Trophoblast cell (in vitro differentiated cells and primary cell): ENCODE measurements around the gene UBR3.
"Not testable (repeated sequence)": the region's sequence is repeated elsewhere in the genome, so short reads cannot be mapped to it uniquely, and the experiment has no call there.

Source experiments
- DNase-seq, 2 donors: peaks; one replicate each; pipeline ENCODE4 v3.0.0-alpha.2; 2016
- H2AFZ ChIP-seq: 2 replicates; pipeline ENCODE4 v1.6.1; 2013; ENCODE audit warnings: low read length, moderate library complexity, mild to moderate bottlenecking; ENCODE audit not compliant: insufficient read depth, poor library complexity
- H2AK5ac ChIP-seq: 2 replicates; pipeline ENCODE4 v1.6.1; 2013; ENCODE audit warnings: mild to moderate bottlenecking, low read length
- H2BK120ac ChIP-seq: 2 replicates; pipeline ENCODE4 v1.6.1; 2013; ENCODE audit warnings: low read length, mild to moderate bottlenecking, moderate library complexity; ENCODE audit not compliant: insufficient read depth, poor library complexity
- H2BK12ac ChIP-seq: 2 replicates; pipeline ENCODE4 v1.6.1; 2013; ENCODE audit warnings: mild to moderate bottlenecking, low read length, moderate library complexity
- H2BK5ac ChIP-seq: 2 replicates; pipeline ENCODE4 v1.6.1; 2013; ENCODE audit warnings: low read length, low read depth, moderate library complexity, mild to moderate bottlenecking; ENCODE audit not compliant: poor library complexity
- H3K14ac ChIP-seq: 2 replicates; pipeline ENCODE4 v1.6.1; 2013; ENCODE audit warnings: mild to moderate bottlenecking, low read length
- H3K18ac ChIP-seq: 2 replicates; pipeline ENCODE4 v1.6.1; 2013; ENCODE audit warnings: mild to moderate bottlenecking, low read length
- H3K23ac ChIP-seq: 2 replicates; pipeline ENCODE4 v1.6.1; 2013; ENCODE audit warnings: low read length
- H3K27ac ChIP-seq: 2 replicates; pipeline ENCODE4 v1.5.1; 2013; ENCODE audit warnings: low read depth, mild to moderate bottlenecking, inconsistent platforms, low read length, moderate library complexity
- H3K27me3 ChIP-seq: 2 replicates; pipeline ENCODE4 v1.6.1; 2013; ENCODE audit warnings: inconsistent platforms, mild to moderate bottlenecking, low read length, moderate library complexity; ENCODE audit not compliant: insufficient read depth
- H3K36me3 ChIP-seq, 2 experiments: 1 replicate in 1 of 2; 2 replicates in 1 of 2; pipeline ENCODE4 v1.6.1; 2013; ENCODE audit warnings: low read length in 2 of 2, mild to moderate bottlenecking in 2 of 2, moderate library complexity in 1 of 2; ENCODE audit not compliant: insufficient read depth in 2 of 2, control insufficient read depth in 1 of 2
- H3K4ac ChIP-seq: 2 replicates; pipeline ENCODE4 v1.6.1; 2013; ENCODE audit warnings: low read depth, mild to moderate bottlenecking, low read length, moderate library complexity
- H3K4me1 ChIP-seq, 2 experiments: 1 replicate in 1 of 2; 2 replicates in 1 of 2; pipeline ENCODE4 v1.6.1; 2013; ENCODE audit warnings: low read length in 2 of 2, mild to moderate bottlenecking in 2 of 2, moderate library complexity in 1 of 2; ENCODE audit not compliant: insufficient read depth in 2 of 2, control insufficient read depth in 1 of 2
- H3K4me2 ChIP-seq: 2 replicates; pipeline ENCODE4 v1.6.1; 2013; ENCODE audit warnings: inconsistent platforms, mild to moderate bottlenecking, low read length, moderate library complexity
- H3K4me3 ChIP-seq: 2 replicates; pipeline ENCODE4 v1.5.1; 2013; ENCODE audit warnings: mild to moderate bottlenecking, low read depth, low read length, inconsistent platforms
- H3K79me1 ChIP-seq: one replicate; pipeline ENCODE4 v1.6.1; 2013; ENCODE audit warnings: low read length
- H3K79me2 ChIP-seq: 2 replicates; pipeline ENCODE4 v1.6.1; 2013; ENCODE audit warnings: low read length, mild to moderate bottlenecking; ENCODE audit not compliant: control insufficient read depth, insufficient read depth, poor library complexity
- H3K9ac ChIP-seq: 2 replicates; pipeline ENCODE4 v1.6.1; 2013; ENCODE audit warnings: mild to moderate bottlenecking, low read length
- H3K9me3 ChIP-seq: 2 replicates; pipeline ENCODE4 v1.6.1; 2013; ENCODE audit warnings: low read depth, mild to moderate bottlenecking, control low read depth, inconsistent platforms, low read length; ENCODE audit not compliant: insufficient read depth
- H4K12ac ChIP-seq: 2 replicates; pipeline ENCODE4 v1.6.1; 2013; ENCODE audit warnings: low read depth, mild to moderate bottlenecking, low read length, moderate library complexity
- H4K8ac ChIP-seq: 2 replicates; pipeline ENCODE4 v1.6.1; 2013; ENCODE audit warnings: low read depth, mild to moderate bottlenecking, low read length, moderate library complexity
- H4K91ac ChIP-seq: one replicate; pipeline ENCODE4 v1.6.1; 2013; ENCODE audit warnings: low read depth, mild to moderate bottlenecking, low read length, moderate library complexity
- WGBS: extraction: QIAGEN DNeasy Blood & Tissue Kit; methylation state at CpG from one replicate; pipeline ENCODE4 v1.1.7; 2013; ENCODE audit warnings: missing lambda C conversion rate; ENCODE audit not compliant: insufficient read length, insufficient coverage; ENCODE audit errors: extremely low coverage; 5-methylcytosine and 5-hydroxymethylcytosine counted together

Gene UBR3

GRCh38 chr2:169895294-169895985 lies 68.2 kb downstream of the UBR3 start:
- Histone ChIP-seq H3K4me1 (no peaks in the 10 kb centered on the region), H3K9me3 (no peaks in the 10 kb centered on the region), H2BK5ac (no peak overlapping the region), H2BK12ac (no peak overlapping the region), H3K14ac (no peak overlapping the region), H3K27me3 (no peaks in the 10 kb centered on the region), H2AK5ac (no peak overlapping the region), H2BK120ac (no peak overlapping the region), H3K9ac (no peak overlapping the region), H3K27ac (no peak overlapping the region), H3K4me3 (no peak overlapping the region), H3K36me3 (no peaks in the 10 kb centered on the region), H3K79me2 (no peaks in the 10 kb centered on the region), H3K18ac (no peak overlapping the region), H3K4ac (no peak overlapping the region), H3K4me2 (no peak overlapping the region), H2AFZ (no peak overlapping the region), H3K79me1 (no peaks in the 10 kb centered on the region), H4K12ac (no peak overlapping the region), H3K23ac (no peak overlapping the region), H4K91ac (no peak overlapping the region), H4K8ac (no peak overlapping the region)
- no CpG with 5 or more reads among the region's 3 CpGs for WGBS
- DNase-seq: no peak

GRCh38 chr2:169897834-169898233 lies 70.6 kb downstream of the UBR3 start:
- Histone ChIP-seq H2AFZ (no peak overlapping the region), H3K9ac (no peak overlapping the region), H3K4me2 (no peak overlapping the region), H3K18ac (no peak overlapping the region), H3K14ac (no peak overlapping the region), H3K23ac (no peak overlapping the region), H2AK5ac (no peak overlapping the region), H4K12ac (no peak overlapping the region), H3K4me3 (no peak overlapping the region), H4K91ac (no peak overlapping the region), H3K36me3 (no peaks in the 10 kb centered on the region), H3K27me3 (no peaks in the 10 kb centered on the region), H3K79me1 (no peaks in the 10 kb centered on the region), H2BK12ac (no peak overlapping the region), H3K4ac (no peak overlapping the region), H2BK5ac (no peak overlapping the region), H4K8ac (no peak overlapping the region), H3K27ac (no peak overlapping the region), H3K9me3 (no peaks in the 10 kb centered on the region), H2BK120ac (no peak overlapping the region), H3K79me2 (no peaks in the 10 kb centered on the region), H3K4me1 (no peaks in the 10 kb centered on the region)
- DNase-seq: no peak

- not testable (repeated sequence) for H2BK5ac ChIP-seq, H3K4ac ChIP-seq, H2BK12ac ChIP-seq, H2AK5ac ChIP-seq, H3K14ac ChIP-seq, H3K23ac ChIP-seq, H3K27me3 ChIP-seq, H3K79me2 ChIP-seq, H4K8ac ChIP-seq, H2BK120ac ChIP-seq, H3K27ac ChIP-seq, H3K4me3 ChIP-seq, H2AFZ ChIP-seq, H3K18ac ChIP-seq, H3K9me3 ChIP-seq, DNase-seq, H3K79me1 ChIP-seq, H3K4me1 ChIP-seq, H3K9ac ChIP-seq, H3K36me3 ChIP-seq, H3K4me2 ChIP-seq, H4K91ac ChIP-seq, H4K12ac ChIP-seq
- WGBS: no CpG with 5 or more reads among the region's 4 CpGs
Observed at GRCh38 chr2:169900103-169900502, 72.8 kb downstream of the UBR3 start.

GRCh38 chr2:169900686-169901085 lies 73.4 kb downstream of the UBR3 start:
- no peak overlapping the region for H3K27ac ChIP-seq
- H3K4me3 ChIP-seq: no peak overlapping the region
- no peak overlapping the region for H4K91ac ChIP-seq
- H3K36me3 ChIP-seq: no peaks in the 10 kb centered on the region
- H3K18ac ChIP-seq: no peak overlapping the region
- no peak overlapping the region for H3K4me2 ChIP-seq
- H4K12ac ChIP-seq: no peak overlapping the region
- no peak overlapping the region for H4K8ac ChIP-seq
- no peak overlapping the region for H2BK120ac ChIP-seq
- no peak overlapping the region for H3K4ac ChIP-seq
- no peaks in the 10 kb centered on the region for H3K79me1 ChIP-seq
- H3K9ac ChIP-seq: no peak overlapping the region
- H2BK5ac ChIP-seq: no peak overlapping the region
- no peak overlapping the region for H2AK5ac ChIP-seq
- H3K14ac ChIP-seq: no peak overlapping the region
- no peaks in the 10 kb centered on the region for H3K79me2 ChIP-seq
- H3K27me3 ChIP-seq: no peaks in the 10 kb centered on the region
- no peak overlapping the region for H2BK12ac ChIP-seq
- H3K4me1 ChIP-seq: no peaks in the 10 kb centered on the region
- no peaks in the 10 kb centered on the region for H3K9me3 ChIP-seq
- H3K23ac ChIP-seq: no peak overlapping the region
- WGBS: 100% methylated on average over 1 of the region's 3 CpGs
- no peak for DNase-seq
- no peak overlapping the region for H2AFZ ChIP-seq
